ENCODE results near the gene KCNK10. TPM values are rescaled to one million over a fixed set of nuclear protein-coding genes. Genes with fewer than 3 reads are reported as not detected.

KCNK10 gene
- total RNA-seq, 1 donor from 2014 or later: not detected

- DNase-seq (ENCODE audit: low spot score in 2 of 2): no peak
- Histone ChIP-seq H3K4me3 (no peak overlapping the region), H3K36me3 (no peaks in the 10 kb centered on the region), H3K9me3 (no peaks in the 10 kb centered on the region), H3K4me1 (no peaks in the 10 kb centered on the region), H3K27me3 (no peaks in the 10 kb centered on the region), H3K27ac (no peak overlapping the region)
- no peak for TF ChIP-seq CTCF (IDR thresholded peaks at IDR 0.05)
- intact Hi-C loops (cut with DNase I): no loop called here
Observed at GRCh38 chr14:88342980-88343379, 19.9 kb upstream of the KCNK10 start.

DNA sequence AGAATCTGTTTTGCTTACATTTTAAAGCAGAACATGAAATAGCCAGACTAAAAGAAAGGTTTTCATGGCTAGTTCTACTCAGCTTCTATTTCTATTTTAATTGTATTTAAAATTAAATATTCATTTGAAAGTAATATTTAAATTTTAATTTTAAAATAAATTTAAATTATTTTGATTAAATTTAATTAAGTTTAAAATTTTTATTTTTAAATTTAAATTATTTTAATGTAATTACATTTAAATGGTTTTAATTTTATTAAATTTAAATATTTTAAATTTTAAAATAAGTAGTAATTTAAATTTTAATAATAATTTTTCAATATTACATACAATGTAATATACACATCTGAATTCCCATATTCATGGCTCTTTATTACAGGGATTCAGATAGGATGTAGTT lies 17.3 kb upstream of the KCNK10 start:
- Histone ChIP-seq H3K27ac (no peak overlapping the region), H3K4me3 (no peak overlapping the region), H3K27me3 (no peaks in the 10 kb centered on the region), H3K4me1 (no peaks in the 10 kb centered on the region), H3K9me3 (no peaks in the 10 kb centered on the region), H3K36me3 (no peaks in the 10 kb centered on the region)
- intact Hi-C loops (cut with DNase I): no loop called here
- TF ChIP-seq CTCF (IDR thresholded peaks at IDR 0.05): no peak
- no peak for DNase-seq (ENCODE audit: low spot score in 2 of 2)

GRCh38 chr14:88333036-88333435 lies 10.0 kb upstream of the KCNK10 start:
- H3K9me3 ChIP-seq: no peaks in the 10 kb centered on the region
- H3K27me3 ChIP-seq: no peaks in the 10 kb centered on the region
- no peaks in the 10 kb centered on the region for H3K4me1 ChIP-seq
- intact Hi-C loops (cut with DNase I): no loop called here
- H3K36me3 ChIP-seq: no peaks in the 10 kb centered on the region
- H3K4me3 ChIP-seq: no peak overlapping the region
- no peak overlapping the region for H3K27ac ChIP-seq
- no peak for TF ChIP-seq CTCF (IDR thresholded peaks at IDR 0.05)
- no peak for DNase-seq (ENCODE audit: low spot score in 2 of 2)

DNA sequence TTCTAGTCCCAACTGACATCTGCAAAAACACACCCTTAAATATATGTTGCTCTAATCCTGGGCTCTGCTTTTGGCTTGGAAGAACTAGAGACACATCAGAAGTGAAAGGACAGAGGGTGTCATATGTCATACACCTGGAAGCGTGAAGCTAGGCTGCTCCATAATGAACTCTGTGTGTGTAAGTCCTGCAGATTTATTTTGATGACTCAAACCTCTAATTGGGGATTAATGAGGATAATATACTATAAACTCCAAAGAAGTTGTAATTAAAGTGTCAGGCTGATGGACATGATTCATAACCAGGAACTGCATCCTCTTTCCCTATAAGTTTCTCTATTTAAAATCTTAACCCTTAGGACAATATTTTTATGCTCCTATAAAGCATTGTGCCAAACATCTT lies 4.4 kb upstream of the KCNK10 start:
- Histone ChIP-seq H3K27ac (no peak overlapping the region), H3K4me3 (no peak overlapping the region), H3K36me3 (no peaks in the 10 kb centered on the region), H3K9me3 (no peaks in the 10 kb centered on the region), H3K4me1 (peaks cover 0 to 2% of the 10 kb centered on the region in 2 donors), H3K27me3 (no peaks in the 10 kb centered on the region)
- intact Hi-C loops (cut with DNase I): no loop called here
- no peak for DNase-seq (ENCODE audit: low spot score in 2 of 2)
- TF ChIP-seq CTCF (IDR thresholded peaks at IDR 0.05): no peak

DNA sequence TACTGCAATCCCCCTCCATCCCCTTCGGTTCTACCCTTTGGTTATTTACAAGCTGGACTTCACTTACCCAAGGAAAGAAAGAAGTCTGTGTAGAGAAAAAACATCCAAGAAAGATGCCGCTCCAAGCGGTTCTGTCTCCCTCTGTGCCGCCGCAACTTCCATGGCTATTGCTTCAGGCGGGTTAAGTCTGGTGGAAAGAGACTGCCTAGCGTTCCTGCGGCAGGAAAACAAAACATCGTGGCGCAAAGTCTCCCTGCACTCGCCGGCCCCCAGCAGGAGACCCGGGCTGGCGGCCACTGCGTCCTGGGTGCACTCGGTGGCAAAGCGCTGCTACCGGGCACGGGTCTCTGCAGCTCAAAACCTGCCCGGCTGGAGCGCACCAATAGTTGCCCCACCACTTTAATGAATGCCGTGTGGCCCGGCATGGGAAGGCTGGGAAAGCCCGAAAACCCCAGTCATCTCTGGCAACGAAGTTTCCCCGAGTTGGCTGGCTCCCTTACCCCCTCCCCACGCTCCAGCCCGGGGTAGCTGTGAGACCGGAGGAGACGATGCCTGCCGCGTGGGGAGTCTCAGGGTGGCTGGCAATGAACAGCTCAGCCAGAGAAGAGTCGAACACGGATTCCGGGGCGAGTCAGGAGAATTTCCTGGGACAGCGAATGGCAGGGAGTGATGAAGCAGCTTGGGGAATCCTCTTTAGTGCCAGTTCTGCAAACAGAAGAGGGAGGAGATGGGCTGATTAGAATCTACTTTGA lies 3.5 kb upstream of the KCNK10 start:
- no peak overlapping the region for H3K4me3 ChIP-seq
- intact Hi-C loops (cut with DNase I): no loop called here
- H3K36me3 ChIP-seq: no peaks in the 10 kb centered on the region
- H3K27me3 ChIP-seq: no peaks in the 10 kb centered on the region
- peaks cover 0 to 2% of the 10 kb centered on the region in 2 donors for H3K4me1 ChIP-seq
- no peak for DNase-seq (ENCODE audit: low spot score in 2 of 2)
- no peak for TF ChIP-seq CTCF (IDR thresholded peaks at IDR 0.05)
- no peaks in the 10 kb centered on the region for H3K9me3 ChIP-seq
- H3K27ac ChIP-seq: no peak overlapping the region

Measured in ascending aorta (tissue), 2 donors.